Breast epithelium (tissue), 4 donors: Measurements from ENCODE around the gene NME7. TPM values are rescaled to one million over a fixed set of nuclear protein-coding genes. Genes with fewer than 3 reads are reported as not detected.

ENCODE experiments used
- DNase-seq, 2 donors: peaks; one replicate each; pipeline ENCODE4 v3.0.0-alpha.2; 2019; ENCODE audit warnings: low spot score in 2 of 2
- H3K27ac ChIP-seq, 2 donors: fragments of 200-600 bp; sonication (generic) in 1 of 2; one replicate each; pipeline ENCODE4 v1.5.1; 2016 to 2019; ENCODE audit warnings: mild to moderate bottlenecking in 1 of 2
- H3K27me3 ChIP-seq, 2 donors: fragments of 200-600 bp; sonication (generic) in 1 of 2; one replicate each; pipeline versions ENCODE4 v1.5.1 to v1.6.0; 2017 to 2019; ENCODE audit warnings: control low read depth in 1 of 2, mild to moderate bottlenecking in 1 of 2
- H3K36me3 ChIP-seq: fragments of 200-600 bp; one replicate; pipeline ENCODE4 v1.5.1; 2019
- H3K4me1 ChIP-seq, 2 donors: fragments of 200-600 bp; sonication (generic); one replicate each; pipeline ENCODE4 v1.5.1; 2016 to 2019; ENCODE audit warnings: control low read depth in 1 of 2
- H3K4me3 ChIP-seq, 3 donors: fragments of 200-600 bp; sonication (generic); 1 replicate in 2 of 3; 2 replicates in 1 of 3; pipeline ENCODE4 v1.5.1; 2016 to 2019; ENCODE audit warnings: mild to moderate bottlenecking in 3 of 3, moderate library complexity in 2 of 3
- H3K9me3 ChIP-seq, 2 donors: fragments of 200-600 bp; sonication (generic) in 1 of 2; one replicate each; pipeline ENCODE4 v1.5.1; 2016 to 2019; ENCODE audit warnings: control low read depth in 1 of 2
- CTCF ChIP-seq, 3 donors: fragments of 450-650 bp; IDR thresholded peaks; one replicate each; pipeline ENCODE4 v1.5.1; 2016 to 2017; ENCODE audit warnings: antibody characterized with exemption in 3 of 3, mild to moderate bottlenecking in 3 of 3, moderate library complexity in 3 of 3
- POLR2A ChIP-seq: fragments of 450-650 bp; IDR thresholded peaks from one replicate; pipeline ENCODE4 v1.6.1; 2016; ENCODE audit warnings: antibody characterized with exemption, mild to moderate bottlenecking, moderate library complexity
- POLR2AphosphoS5 ChIP-seq, 3 donors: sonication (generic); formaldehyde crosslinking; IDR thresholded peaks; one replicate each; pipeline ENCODE4 v1.6.1; 2017; ENCODE audit warnings: antibody characterized with exemption in 3 of 3
- intact Hi-C: fragments of 100-400 bp; cut with DNase I; formaldehyde crosslinking; loops from one replicate; pipeline ENCODE4 v1.15.1; 2023; ENCODE audit warnings: low total_unique reads
- total RNA-seq, 3 donors: library from RNA; depleted of rRNA; stranded (reverse); fragments of >200 nt; gene quantifications; one replicate each; pipeline ENCODE4 v1.1.0, GENCODE V29; 2016

NME7 gene
- total RNA-seq, 3 donors from 2014 or later: 13.0 to 22.8 (median 16.7) TPM

GRCh38 chr1:169118227-169118626 lies 249.4 kb downstream of the NME7 start:
- Histone ChIP-seq H3K27ac (peak overlapping the region; percentile 19 to 83), H3K27me3 (no peaks in the 10 kb centered on the region), H3K36me3 (no peaks in the 10 kb centered on the region), H3K9me3 (no peaks in the 10 kb centered on the region), H3K4me3 (no peak overlapping the region), H3K4me1 (peaks cover 0 to 5% of the 10 kb centered on the region in 2 donors)
- no peak for DNase-seq
- intact Hi-C loops: no loop called here
- TF ChIP-seq POLR2AphosphoS5 (IDR thresholded peaks at IDR 0.05) (no peak), CTCF (IDR thresholded peaks at IDR 0.05) (no peak), POLR2A (no peak)

GRCh38 chr1:169117599-169117998 lies 250.0 kb downstream of the NME7 start:
- Histone ChIP-seq H3K27me3 (no peaks in the 10 kb centered on the region), H3K4me3 (no peak overlapping the region), H3K4me1 (peaks cover 0 to 5% of the 10 kb centered on the region in 2 donors), H3K9me3 (no peaks in the 10 kb centered on the region), H3K27ac (peak overlapping the region; percentile 81 to 83), H3K36me3 (no peaks in the 10 kb centered on the region)
- DNase-seq: no peak
- TF ChIP-seq POLR2AphosphoS5 (IDR thresholded peaks at IDR 0.05): no peak
- intact Hi-C loops: no loop called here

DNA sequence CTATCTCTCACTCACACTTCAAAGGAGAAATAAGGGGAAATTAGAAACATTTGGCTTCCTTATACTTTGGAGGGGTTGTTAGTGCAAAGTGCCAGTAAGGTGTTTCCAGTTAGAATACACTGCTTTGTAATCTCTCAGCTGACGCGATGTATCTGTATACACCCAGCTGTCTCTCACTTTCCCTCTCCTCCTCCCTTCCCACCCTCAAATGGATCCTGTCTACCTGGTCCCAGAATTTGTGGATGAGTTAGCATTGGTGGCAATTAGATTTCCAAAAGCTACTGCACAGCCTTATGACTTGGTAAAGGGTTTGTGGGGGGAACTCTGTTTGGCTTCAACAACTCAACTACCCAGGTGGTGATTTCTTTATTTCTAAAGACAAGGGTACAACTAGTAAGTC lies 250.6 kb downstream of the NME7 start:
- TF ChIP-seq CTCF (IDR thresholded peaks at IDR 0.05) (no peak), POLR2A (no peak), POLR2AphosphoS5 (IDR thresholded peaks at IDR 0.05) (no peak)
- intact Hi-C loops: no loop called here
- Histone ChIP-seq H3K4me3 (no peak overlapping the region), H3K9me3 (no peaks in the 10 kb centered on the region), H3K27ac (peak overlapping the region; percentile 81 to 83), H3K27me3 (no peaks in the 10 kb centered on the region), H3K36me3 (no peaks in the 10 kb centered on the region), H3K4me1 (peaks cover 0 to 5% of the 10 kb centered on the region in 2 donors)
- DNase-seq: no peak

GRCh38 chr1:169115891-169116585 lies 251.6 kb downstream of the NME7 start:
- no peaks in the 10 kb centered on the region for H3K9me3 ChIP-seq
- TF ChIP-seq POLR2A (no peak), CTCF (IDR thresholded peaks at IDR 0.05) (no peak), POLR2AphosphoS5 (IDR thresholded peaks at IDR 0.05) (peak; percentile 31 to 68 (median 37))
- no peaks in the 10 kb centered on the region for H3K27me3 ChIP-seq
- H3K36me3 ChIP-seq: no peaks in the 10 kb centered on the region
- H3K4me3 ChIP-seq: peak overlapping the region in 2 of 3 donors; percentile 16 to 27
- peak in 1 of 2 donors; percentile 84 for DNase-seq
- H3K4me1 ChIP-seq: peaks cover 0 to 5% of the 10 kb centered on the region in 2 donors
- intact Hi-C loops: no loop called here
- peak overlapping the region; percentile 81 to 83 for H3K27ac ChIP-seq

GRCh38 chr1:169113613-169114119 lies 253.9 kb downstream of the NME7 start:
- no peaks in the 10 kb centered on the region for H3K9me3 ChIP-seq
- H3K4me3 ChIP-seq: no peak overlapping the region
- no peaks in the 10 kb centered on the region for H3K27me3 ChIP-seq
- peak overlapping the region; percentile 74 to 90 for H3K27ac ChIP-seq
- H3K4me1 ChIP-seq: peaks cover 0 to 13% of the 10 kb centered on the region in 2 donors
- TF ChIP-seq POLR2A: no peak
- TF ChIP-seq POLR2AphosphoS5 (IDR thresholded peaks at IDR 0.05): no peak
- TF ChIP-seq CTCF (IDR thresholded peaks at IDR 0.05): no peak
- no peak for DNase-seq
- intact Hi-C loops: loop anchor here (5.0 kb wide), 2 partner anchors 379 to 614 kb away; no protein-coding TSS in a partner anchor
- no peaks in the 10 kb centered on the region for H3K36me3 ChIP-seq
